Endothelial cell of umbilical vein (primary cell): Measurements from ENCODE around the gene ZMIZ1. TPM values are rescaled to one million over a fixed set of nuclear protein-coding genes. Genes with fewer than 3 reads are reported as not detected.

Source experiments
- BruUV-seq: library from RNA; stranded (reverse); fragments of 400-500 nt; replicated peaks from 2 replicates; lab custom pipeline; 2021; lab: Mats Ljungman, UMichigan
- CTCF ChIA-PET: fragments of 300-600, 350-600 bp; sonication (Branson Sonifier 250); formaldehyde crosslinking; loops from one replicate; lab custom pipeline; 2021; ENCODE audit warnings: antibody characterized with exemption, inconsistent platforms; lab: Charles Lee
- POLR2A ChIA-PET: fragments of 300-600, 350-600 bp; sonication (Branson Sonifier 250); formaldehyde crosslinking; loops from one replicate; lab custom pipeline; 2021; ENCODE audit warnings: antibody characterized with exemption, inconsistent platforms; lab: Charles Lee
- DNase-seq: peaks from one replicate; pipeline ENCODE4 v3.0.0-alpha.2; 2011; ENCODE audit warnings: low read depth, low spot score
- FAIRE-seq: peaks from 2 replicates; lab custom pipeline; 2011; peaks lifted over from hg19 to GRCh38; lab: Jason Lieb, UNC
- H2AFZ ChIP-seq: 2 replicates; pipeline ENCODE4 v1.6.0; 2012; ENCODE audit warnings: low read depth, low read length, control low read depth, inconsistent platforms
- H3K27ac ChIP-seq: 2 replicates; pipeline ENCODE4 v1.5.1; 2011; ENCODE audit warnings: low read depth, mild to moderate bottlenecking, control low read depth, low read length, moderate library complexity; ENCODE audit not compliant: insufficient read depth
- H3K27me3 ChIP-seq, 2 experiments: 2 replicates each; pipeline versions ENCODE4 v1.6.0 to v1.6.1; 2011; ENCODE audit warnings: low read length in 2 of 2, mixed read lengths in 1 of 2; ENCODE audit not compliant: control insufficient read depth in 2 of 2, insufficient read depth in 2 of 2
- H3K36me3 ChIP-seq, 2 experiments: 2 replicates in 1 of 2; 3 replicates in 1 of 2; pipeline ENCODE4 v1.5.1; 2011; ENCODE audit warnings: low read length in 2 of 2, mild to moderate bottlenecking in 1 of 2, moderate library complexity in 1 of 2; ENCODE audit not compliant: control insufficient read depth in 2 of 2, insufficient read depth in 2 of 2; ENCODE audit errors: extremely low read depth in 1 of 2
- H3K4me1 ChIP-seq: 3 replicates; pipeline ENCODE4 v1.5.1; 2011; ENCODE audit warnings: mild to moderate bottlenecking, low read length; ENCODE audit not compliant: control insufficient read depth, insufficient read depth; ENCODE audit errors: extremely low read depth
- H3K4me2 ChIP-seq: 2 replicates; pipeline ENCODE4 v1.6.1; 2011; ENCODE audit warnings: low read length, control low read depth, mixed read lengths; ENCODE audit not compliant: insufficient read depth
- H3K4me3 ChIP-seq, 3 experiments: fragments of 200-600 bp in 1 of 3; sonication (generic), shearing (Covaris generic) in 1 of 3; replicated peaks in 1 of 3; 2 replicates each; pipeline ENCODE4 v1.5.1; 2011 to 2016; ENCODE audit warnings: control low read depth in 3 of 3, low read length in 3 of 3, mild to moderate bottlenecking in 2 of 3, inconsistent platforms in 1 of 3, low read depth in 1 of 3, moderate library complexity in 1 of 3; ENCODE audit not compliant: insufficient read depth in 1 of 3
- H3K79me2 ChIP-seq: 2 replicates; pipeline ENCODE4 v1.6.0; 2012; ENCODE audit warnings: low read length, inconsistent platforms; ENCODE audit not compliant: control insufficient read depth, insufficient read depth
- H3K9ac ChIP-seq: replicated peaks from 2 replicates; pipeline ENCODE3; 2011; ENCODE audit warnings: low read length, control low read depth; ENCODE audit not compliant: insufficient read depth; ENCODE audit errors: extremely low read depth
- H3K9me1 ChIP-seq: replicated peaks from 3 replicates; pipeline ENCODE4 v1.6.0; 2011; ENCODE audit warnings: mild to moderate bottlenecking, low read length; ENCODE audit not compliant: control insufficient read depth, insufficient read depth; ENCODE audit errors: extremely low read depth
- H3K9me3 ChIP-seq: replicated peaks from 2 replicates; pipeline ENCODE4 v1.5.1; 2012; ENCODE audit warnings: low read length, inconsistent platforms; ENCODE audit not compliant: control insufficient read depth, insufficient read depth
- H4K20me1 ChIP-seq: replicated peaks from 2 replicates; pipeline ENCODE3; 2011; ENCODE audit warnings: mild to moderate bottlenecking, low read length; ENCODE audit not compliant: control insufficient read depth, insufficient read depth; ENCODE audit errors: extremely low read depth
- CTCF ChIP-seq, 2 donors: IDR thresholded peaks; 1 replicate in 1 of 2; 2 replicates in 1 of 2; pipeline ENCODE4 v1.5.1; 2011; ENCODE audit warnings: low read length in 2 of 2, mild to moderate bottlenecking in 2 of 2, moderate library complexity in 2 of 2, control low read depth in 1 of 2, inconsistent platforms in 1 of 2, low read depth in 1 of 2; ENCODE audit not compliant: insufficient read depth in 1 of 2; ENCODE audit errors: extremely low read depth in 1 of 2
- EZH2 ChIP-seq: IDR thresholded peaks from 2 replicates; pipeline ENCODE4 v1.6.1; 2012; ENCODE audit warnings: borderline replicate concordance, low read depth, mild to moderate bottlenecking, moderate library complexity, low read length, inconsistent platforms; ENCODE audit not compliant: severe bottlenecking
- FOS ChIP-seq: IDR thresholded peaks from 2 replicates; pipeline ENCODE4 v1.6.1; 2011; ENCODE audit warnings: mild to moderate bottlenecking, low read length, moderate library complexity, borderline replicate concordance; ENCODE audit not compliant: insufficient read depth
- GATA2 ChIP-seq: IDR thresholded peaks from 2 replicates; pipeline ENCODE4 v1.7.0; 2011; ENCODE audit warnings: low read depth, mild to moderate bottlenecking, moderate library complexity, mixed read lengths, low read length; ENCODE audit not compliant: insufficient read length, insufficient read depth
- JUN ChIP-seq: IDR thresholded peaks from 2 replicates; pipeline ENCODE4 v1.6.1; 2011; ENCODE audit warnings: borderline replicate concordance, low read depth; ENCODE audit not compliant: insufficient read length, insufficient read depth
- MYC ChIP-seq: IDR thresholded peaks from one replicate; pipeline ENCODE4 v1.6.1; 2011; ENCODE audit warnings: mild to moderate bottlenecking, low read depth, low read length
- POLR2A ChIP-seq: IDR thresholded peaks from 2 replicates; pipeline ENCODE4 v1.6.1; 2012; ENCODE audit warnings: low read depth, mild to moderate bottlenecking, control low read depth, low read length
- POLR2AphosphoS5 ChIP-seq: IDR thresholded peaks from 2 replicates; pipeline ENCODE4 v1.6.1; 2012; ENCODE audit warnings: low read depth, mild to moderate bottlenecking, control low read depth, low read length, moderate library complexity; ENCODE audit not compliant: insufficient read depth
- dilution Hi-C: fragments of 300-500 bp; cut with MboI; formaldehyde crosslinking; loops from one replicate; pipeline ENCODE4 v1.15.0; 2019; ENCODE audit warnings: low sequenced_read_pairs; ENCODE audit not compliant: extremely low pct_ligation_motif_present
- intact Hi-C: fragments of 100-400 bp; cut with micrococcal nuclease; formaldehyde crosslinking; loops from one replicate; pipeline ENCODE4 v1.10.0; 2022
- polyA plus RNA-seq, 4 experiments: library from polyadenylated mRNA; depleted of rRNA in 3 of 4; stranded (reverse) in 3 of 4; unstranded in 1 of 4; fragments of >200 nt; gene quantifications; 2 replicates each; pipeline versions ENCODE4 v1.2.1 to v1.2.3, GENCODE V29; 2011 to 2012; ENCODE audit warnings: missing spikeins in 1 of 4
- total RNA-seq: library from RNA; stranded (reverse); gene quantifications from 2 replicates; pipeline ENCODE4 v1.2.3, GENCODE V29; 2021
- TF ChIP-seq, protein P1 (sequence below): IDR thresholded peaks from 2 replicates; pipeline ENCODE4 v1.6.1; 2011; ENCODE audit not compliant: insufficient read depth, insufficient read length

Gene ZMIZ1
- total and polyA plus RNA-seq, 2 donors (not counting 3 experiments of a cell fraction or from before 2014, with no cell fraction given), result 12.5 to 46.7 TPM

- no peak overlapping the region for H3K4me2 ChIP-seq
- TSS peak; percentile 11 for BruUV-seq
- FAIRE-seq, result no peak
- no peaks in the 10 kb centered on the region for H3K9me3 ChIP-seq
- H3K27me3 ChIP-seq, result no peaks in the 10 kb centered on the region
- H3K36me3 ChIP-seq, result peaks cover 7 to 38% of the 10 kb centered on the region in 2 experiments
- H3K4me1 ChIP-seq, result no peaks in the 10 kb centered on the region
- intact Hi-C loops (no loop called here), dilution Hi-C loops (no loop called here)
- peaks cover 3% of the 10 kb centered on the region for H3K79me2 ChIP-seq
- H2AFZ ChIP-seq, result no peak overlapping the region
- TF ChIP-seq GATA2, result no peak
- H3K27ac ChIP-seq, result no peak overlapping the region
- no peak overlapping the region for H3K9ac ChIP-seq
- H3K4me3 ChIP-seq, result no peak overlapping the region
- DNase-seq, result no peak
- H3K9me1 ChIP-seq, result no peaks in the 10 kb centered on the region
- CTCF ChIA-PET, result interaction anchor here (1.0 kb wide), 1 partner anchor 20 kb away, joined by 3 read pairs; no protein-coding TSS in a partner anchor
- H4K20me1 ChIP-seq, result no peaks in the 10 kb centered on the region
- POLR2A ChIA-PET, result no interaction called here
Observed at GRCh38 chr10:79354141-79354540, 285.4 kb downstream of the ZMIZ1 start.

- no peak for DNase-seq
- intact Hi-C loops (no loop called here), dilution Hi-C loops (no loop called here)
- TF ChIP-seq CTCF (IDR thresholded peaks at IDR 0.05; ENCODE audit: extremely low read depth in 1 of 2, insufficient read depth in 1 of 2, low read depth in 1 of 2, low read length in 2 of 2) (no peak), POLR2AphosphoS5 (no peak), EZH2 (no peak), MYC (no peak), JUN (no peak), GATA2 (no peak), FOS (no peak), POLR2A (no peak)
- TF ChIP-seq, protein P1, sequence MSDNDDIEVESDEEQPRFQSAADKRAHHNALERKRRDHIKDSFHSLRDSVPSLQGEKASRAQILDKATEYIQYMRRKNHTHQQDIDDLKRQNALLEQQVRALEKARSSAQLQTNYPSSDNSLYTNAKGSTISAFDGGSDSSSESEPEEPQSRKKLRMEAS, result no peak
- Histone ChIP-seq H3K4me3 (no peak overlapping the region), H3K4me2 (no peak overlapping the region), H2AFZ (no peak overlapping the region), H3K9me3 (no peaks in the 10 kb centered on the region), H3K9me1 (no peaks in the 10 kb centered on the region), H3K27ac (no peak overlapping the region), H3K4me1 (no peaks in the 10 kb centered on the region), H3K9ac (no peak overlapping the region), H4K20me1 (no peaks in the 10 kb centered on the region), H3K27me3 (no peaks in the 10 kb centered on the region), H3K79me2 (no peaks in the 10 kb centered on the region), H3K36me3 (peaks cover 7 to 36% of the 10 kb centered on the region in 2 experiments)
- POLR2A ChIA-PET, result no interaction called here
- no TSS peak for BruUV-seq
- CTCF ChIA-PET, result interaction anchor here (1.0 kb wide), 1 partner anchor 20 kb away, joined by 3 read pairs; no protein-coding TSS in a partner anchor
- no peak for FAIRE-seq
Observed at GRCh38 chr10:79354615-79355014, 285.8 kb downstream of the ZMIZ1 start.
